Calu3 (cell line): ENCODE measurements around the gene GCFC2. TPM values are rescaled to one million over a fixed set of nuclear protein-coding genes. Genes with fewer than 3 reads are reported as not detected.
"Not testable (repeated sequence)": the region's sequence is repeated elsewhere in the genome, so short reads cannot be mapped to it uniquely, and the experiment has no call there.

Experiments
- BruUV-seq: library from RNA; stranded (reverse); fragments of 400-500 nt; replicated peaks from 2 replicates; lab custom pipeline; 2021; lab: Mats Ljungman, UMichigan
- CTCF ChIA-PET: fragments of 300-600 bp; sonication (Branson Sonifier 250); formaldehyde crosslinking; loops from one replicate; lab custom pipeline; 2022; ENCODE audit warnings: antibody characterized with exemption; lab: Charles Lee
- DNase-seq: peaks from one replicate; pipeline ENCODE4 v3.0.0; 2022
- H3K27ac Mint-ChIP-seq: one replicate; pipeline ENCODE4 v1.8.0; 2022; ENCODE audit warnings: mixed read lengths; ENCODE audit not compliant: unreplicated experiment
- H3K27me3 Mint-ChIP-seq: one replicate; pipeline ENCODE4 v1.8.0; 2022; ENCODE audit warnings: mixed read lengths; ENCODE audit not compliant: unreplicated experiment
- H3K36me3 Mint-ChIP-seq: one replicate; pipeline ENCODE4 v1.8.0; 2022; ENCODE audit warnings: mild to moderate bottlenecking, moderate library complexity, mixed read lengths; ENCODE audit not compliant: insufficient read depth, unreplicated experiment
- H3K4me1 Mint-ChIP-seq: one replicate; pipeline ENCODE4 v1.8.0; 2022; ENCODE audit warnings: mild to moderate bottlenecking, low read depth, mixed read lengths; ENCODE audit not compliant: unreplicated experiment
- H3K4me3 Mint-ChIP-seq: one replicate; pipeline ENCODE4 v1.8.0; 2022; ENCODE audit warnings: mild to moderate bottlenecking, low read depth, moderate library complexity, mixed read lengths; ENCODE audit not compliant: unreplicated experiment
- H3K9me3 Mint-ChIP-seq: one replicate; pipeline ENCODE4 v1.8.0; 2022; ENCODE audit warnings: low read depth, mixed read lengths; ENCODE audit not compliant: unreplicated experiment
- CTCF ChIP-seq: fragments of 200-600 bp; IDR thresholded peaks from one replicate; pipeline ENCODE4 v1.8.0; 2022; ENCODE audit warnings: antibody characterized with exemption; ENCODE audit not compliant: unreplicated experiment
- intact Hi-C: fragments of 100-400 bp; cut with micrococcal nuclease; formaldehyde crosslinking; loops from one replicate; pipeline ENCODE4 v1.10.0; 2022; ENCODE audit not compliant: unreplicated experiment
- total RNA-seq: library from RNA; stranded (reverse); gene quantifications from 2 replicates; pipeline ENCODE4 v1.2.3, GENCODE V29; 2022

GCFC2 gene
- total RNA-seq, 1 experiment from 2014 or later, result 18.2 TPM

- CTCF ChIA-PET, result no interaction called here
- H3K27ac Mint-ChIP-seq, result no peak overlapping the region
- no peaks in the 10 kb centered on the region for H3K9me3 Mint-ChIP-seq
- H3K36me3 Mint-ChIP-seq, result peaks cover 5% of the 10 kb centered on the region
- H3K4me3 Mint-ChIP-seq, result no peak overlapping the region
- no peak for DNase-seq
- H3K27me3 Mint-ChIP-seq, result no peaks in the 10 kb centered on the region
- peaks cover 10% of the 10 kb centered on the region for H3K4me1 Mint-ChIP-seq
- intact Hi-C loops, result no loop called here
- BruUV-seq, result no TSS peak
- TF ChIP-seq CTCF, result no peak
Observed at GRCh38 chr2:75680402-75680801, 30.3 kb downstream of the GCFC2 start.

- Mint-ChIP-seq H3K9me3 (no peaks in the 10 kb centered on the region), H3K27me3 (no peaks in the 10 kb centered on the region), H3K4me1 (peaks cover 10% of the 10 kb centered on the region), H3K36me3 (peaks cover 5% of the 10 kb centered on the region), H3K27ac (no peak overlapping the region), H3K4me3 (no peak overlapping the region)
- CTCF ChIA-PET, result no interaction called here
- intact Hi-C loops, result no loop called here
- no TSS peak for BruUV-seq
- TF ChIP-seq CTCF, result no peak
- DNase-seq, result no peak
Observed at GRCh38 chr2:75679556-75679955, 31.2 kb downstream of the GCFC2 start.

GRCh38 chr2:75676464-75676863 lies 34.3 kb downstream of the GCFC2 start:
- H3K27ac Mint-ChIP-seq, result no peak overlapping the region
- CTCF ChIA-PET, result interaction anchor here (0.9 to 1.4 kb wide), 5 partner anchors 10 to 102 kb away, joined by 3 to 22 read pairs (median 4); partner anchors contain the start of gene MRPL19
- no TSS peak for BruUV-seq
- H3K36me3 Mint-ChIP-seq, result peaks cover 7% of the 10 kb centered on the region
- no peaks in the 10 kb centered on the region for H3K9me3 Mint-ChIP-seq
- H3K4me3 Mint-ChIP-seq, result no peak overlapping the region
- no peak for DNase-seq
- no peaks in the 10 kb centered on the region for H3K27me3 Mint-ChIP-seq
- no peak for TF ChIP-seq CTCF
- peaks cover 10% of the 10 kb centered on the region for H3K4me1 Mint-ChIP-seq
- intact Hi-C loops, result no loop called here

- Mint-ChIP-seq H3K4me1 (peaks cover 10% of the 10 kb centered on the region), H3K36me3 (peaks cover 7% of the 10 kb centered on the region), H3K9me3 (no peaks in the 10 kb centered on the region), H3K4me3 (no peak overlapping the region), H3K27ac (no peak overlapping the region), H3K27me3 (no peaks in the 10 kb centered on the region)
- no peak for DNase-seq
- intact Hi-C loops, result no loop called here
- CTCF ChIA-PET, result no interaction called here
- no TSS peak for BruUV-seq
- no peak for TF ChIP-seq CTCF
Observed at GRCh38 chr2:75675908-75676307, 34.8 kb downstream of the GCFC2 start.

GRCh38 chr2:75675423-75675822 lies 35.3 kb downstream of the GCFC2 start:
- DNase-seq, H3K27ac Mint-ChIP-seq, H3K4me3 Mint-ChIP-seq, H3K36me3 Mint-ChIP-seq, intact Hi-C loops, H3K9me3 Mint-ChIP-seq, CTCF ChIA-PET, H3K27me3 Mint-ChIP-seq, BruUV-seq: not testable (repeated sequence)
- peaks cover 10% of the 10 kb centered on the region for H3K4me1 Mint-ChIP-seq
